Osteoblast (primary cell): ENCODE measurements around the gene TBC1D2B. TPM values are rescaled to one million over a fixed set of nuclear protein-coding genes. Genes with fewer than 3 reads are reported as not detected.

Experiments
- DNase-seq: peaks from one replicate; pipeline ENCODE4 v3.0.0; 2011; ENCODE audit warnings: low spot score, mixed read lengths; ENCODE audit not compliant: insufficient read length; ENCODE audit errors: missing footprints
- H2AFZ ChIP-seq: 2 replicates; pipeline ENCODE4 v1.6.0; 2011; ENCODE audit warnings: mild to moderate bottlenecking, low read length
- H3K27ac ChIP-seq: 2 replicates; pipeline ENCODE4 v1.5.1; 2011; ENCODE audit warnings: mild to moderate bottlenecking, low read depth, low read length, moderate library complexity
- H3K27me3 ChIP-seq: 2 replicates; pipeline ENCODE4 v1.6.0; 2012; ENCODE audit warnings: mild to moderate bottlenecking, control low read depth, inconsistent platforms, low read length, moderate library complexity; ENCODE audit not compliant: insufficient read depth
- H3K36me3 ChIP-seq: 2 replicates; pipeline ENCODE4 v1.5.1; 2011; ENCODE audit warnings: mild to moderate bottlenecking, low read length, control low read depth, moderate library complexity; ENCODE audit not compliant: insufficient read depth
- H3K4me1 ChIP-seq: 2 replicates; pipeline ENCODE4 v1.5.1; 2011; ENCODE audit warnings: mild to moderate bottlenecking, low read length, control low read depth, moderate library complexity; ENCODE audit not compliant: insufficient read depth
- H3K4me2 ChIP-seq: 2 replicates; pipeline ENCODE4 v1.6.0; 2011; ENCODE audit warnings: mild to moderate bottlenecking, low read length; ENCODE audit not compliant: insufficient read depth
- H3K4me3 ChIP-seq: fragments of 200-600 bp; sonication (generic); 3 replicates; pipeline ENCODE4 v1.5.1; 2012; ENCODE audit warnings: mild to moderate bottlenecking, low read length, inconsistent platforms; ENCODE audit not compliant: insufficient read depth
- H3K79me2 ChIP-seq: 2 replicates; pipeline ENCODE4 v1.6.0; 2012; ENCODE audit warnings: mild to moderate bottlenecking, low read length, control low read depth, inconsistent platforms; ENCODE audit not compliant: insufficient read depth
- H3K9me3 ChIP-seq: 2 replicates; pipeline ENCODE4 v1.5.1; 2011; ENCODE audit warnings: low read depth, low read length, control low read depth
- H4K20me1 ChIP-seq: 2 replicates; pipeline ENCODE4 v1.6.0; 2012; ENCODE audit warnings: mild to moderate bottlenecking, low read length, control low read depth; ENCODE audit not compliant: insufficient read depth
- total RNA-seq: library from RNA; depleted of rRNA; stranded (reverse); fragments of >200 nt; gene quantifications from 2 replicates; pipeline ENCODE4 v1.2.3, GENCODE V29; 2012
- TF ChIP-seq, protein P1 (sequence below): IDR thresholded peaks from 2 replicates; pipeline ENCODE4 v1.5.1; 2011; ENCODE audit warnings: mild to moderate bottlenecking, low read depth, low read length, moderate library complexity; ENCODE audit errors: extremely low read depth

Gene TBC1D2B
- total RNA-seq, 1 donor, result 58.3 TPM

GRCh38 chr15:78051596-78051995, 25.9 kb downstream of the TBC1D2B start:
- H3K27ac ChIP-seq, result peak overlapping the region; percentile 70
- H4K20me1 ChIP-seq, result peaks cover 11% of the 10 kb centered on the region
- H3K4me1 ChIP-seq, result peaks cover 59% of the 10 kb centered on the region
- no peak overlapping the region for H3K4me3 ChIP-seq
- no peaks in the 10 kb centered on the region for H3K27me3 ChIP-seq
- no peaks in the 10 kb centered on the region for H3K9me3 ChIP-seq
- TF ChIP-seq, protein P1, sequence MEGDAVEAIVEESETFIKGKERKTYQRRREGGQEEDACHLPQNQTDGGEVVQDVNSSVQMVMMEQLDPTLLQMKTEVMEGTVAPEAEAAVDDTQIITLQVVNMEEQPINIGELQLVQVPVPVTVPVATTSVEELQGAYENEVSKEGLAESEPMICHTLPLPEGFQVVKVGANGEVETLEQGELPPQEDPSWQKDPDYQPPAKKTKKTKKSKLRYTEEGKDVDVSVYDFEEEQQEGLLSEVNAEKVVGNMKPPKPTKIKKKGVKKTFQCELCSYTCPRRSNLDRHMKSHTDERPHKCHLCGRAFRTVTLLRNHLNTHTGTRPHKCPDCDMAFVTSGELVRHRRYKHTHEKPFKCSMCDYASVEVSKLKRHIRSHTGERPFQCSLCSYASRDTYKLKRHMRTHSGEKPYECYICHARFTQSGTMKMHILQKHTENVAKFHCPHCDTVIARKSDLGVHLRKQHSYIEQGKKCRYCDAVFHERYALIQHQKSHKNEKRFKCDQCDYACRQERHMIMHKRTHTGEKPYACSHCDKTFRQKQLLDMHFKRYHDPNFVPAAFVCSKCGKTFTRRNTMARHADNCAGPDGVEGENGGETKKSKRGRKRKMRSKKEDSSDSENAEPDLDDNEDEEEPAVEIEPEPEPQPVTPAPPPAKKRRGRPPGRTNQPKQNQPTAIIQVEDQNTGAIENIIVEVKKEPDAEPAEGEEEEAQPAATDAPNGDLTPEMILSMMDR, result no peak
- H2AFZ ChIP-seq, result no peak overlapping the region
- no peak for DNase-seq
- peaks cover 16% of the 10 kb centered on the region for H3K36me3 ChIP-seq
- no peak overlapping the region for H3K4me2 ChIP-seq
- peaks cover 67% of the 10 kb centered on the region for H3K79me2 ChIP-seq

DNA sequence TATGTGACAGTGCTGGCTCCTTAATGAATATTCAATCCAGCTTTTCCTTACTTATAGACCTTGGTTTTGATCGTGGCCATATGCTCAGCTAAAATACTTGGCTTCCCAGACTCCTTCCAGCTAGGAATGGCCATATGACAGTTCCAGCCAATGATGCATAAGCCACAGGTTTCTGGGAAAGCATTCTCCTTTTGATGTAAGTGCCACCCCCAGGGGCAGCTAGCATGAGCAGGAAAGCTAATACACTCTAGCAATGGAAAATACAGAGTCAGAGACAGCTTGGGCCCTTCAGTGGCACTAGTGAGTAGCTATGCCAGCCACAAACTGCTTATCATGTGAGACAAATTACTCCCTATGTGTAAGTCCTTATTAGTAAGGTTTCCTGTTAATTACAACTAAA, 26.7 kb downstream of the TBC1D2B start:
- TF ChIP-seq, protein P1, result no peak
- Histone ChIP-seq H3K4me3 (no peak overlapping the region), H3K27ac (peak overlapping the region; percentile 70), H2AFZ (no peak overlapping the region), H3K4me2 (no peak overlapping the region), H3K4me1 (peaks cover 52% of the 10 kb centered on the region), H4K20me1 (peaks cover 10% of the 10 kb centered on the region), H3K36me3 (peaks cover 16% of the 10 kb centered on the region), H3K27me3 (no peaks in the 10 kb centered on the region), H3K79me2 (peaks cover 62% of the 10 kb centered on the region), H3K9me3 (no peaks in the 10 kb centered on the region)
- DNase-seq, result no peak

GRCh38 chr15:78050441-78050809, 27.1 kb downstream of the TBC1D2B start:
- H3K27ac ChIP-seq, result peak overlapping the region; percentile 70
- H4K20me1 ChIP-seq, result peaks cover 7% of the 10 kb centered on the region
- no peak for DNase-seq
- peak overlapping the region; percentile 49 for H3K4me2 ChIP-seq
- H3K27me3 ChIP-seq, result no peaks in the 10 kb centered on the region
- H3K36me3 ChIP-seq, result peaks cover 16% of the 10 kb centered on the region
- TF ChIP-seq, protein P1, result no peak
- no peak overlapping the region for H2AFZ ChIP-seq
- no peak overlapping the region for H3K4me3 ChIP-seq
- H3K9me3 ChIP-seq, result no peaks in the 10 kb centered on the region
- H3K79me2 ChIP-seq, result peaks cover 59% of the 10 kb centered on the region
- H3K4me1 ChIP-seq, result peaks cover 50% of the 10 kb centered on the region

DNA sequence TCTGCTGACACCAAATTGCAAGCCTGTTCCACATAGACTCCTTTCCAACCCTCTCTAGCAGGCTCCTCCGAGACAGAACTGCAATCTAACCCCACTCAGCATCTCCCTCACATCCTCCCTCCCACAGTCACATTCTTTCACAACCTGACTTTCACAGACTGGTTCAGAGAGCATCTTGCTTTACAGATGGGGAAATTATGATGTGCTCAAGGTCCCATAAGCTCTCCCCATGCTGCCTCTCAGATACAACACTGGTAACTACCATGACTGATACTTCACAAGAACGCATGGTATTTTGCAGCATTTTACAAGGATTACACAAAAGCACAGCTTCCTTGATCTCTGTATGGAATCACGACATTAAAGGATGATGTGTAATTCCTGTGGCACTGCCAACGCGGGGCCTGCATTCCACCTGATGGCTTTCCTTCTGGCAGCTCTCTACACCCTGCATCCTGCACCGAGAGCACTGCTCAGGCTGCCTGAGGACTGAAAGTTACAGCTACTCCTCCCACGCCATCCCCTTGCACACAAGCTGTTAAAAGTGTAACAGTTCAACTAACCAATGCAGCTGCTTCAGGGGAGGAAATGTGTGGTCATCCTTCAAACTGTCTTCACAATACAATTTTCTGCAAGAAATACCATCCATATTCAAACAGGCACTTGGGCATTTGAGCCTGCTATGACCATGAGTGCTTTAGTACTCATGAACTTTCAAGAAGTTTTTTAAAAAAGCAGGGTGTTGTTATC, 27.6 kb downstream of the TBC1D2B start:
- H3K79me2 ChIP-seq, result peaks cover 55% of the 10 kb centered on the region
- peaks cover 50% of the 10 kb centered on the region for H3K4me1 ChIP-seq
- H3K4me3 ChIP-seq, result peak overlapping the region; percentile 23
- H3K27ac ChIP-seq, result peak overlapping the region; percentile 70
- peak; percentile 66 for DNase-seq
- peak overlapping the region; percentile 49 for H3K4me2 ChIP-seq
- H3K36me3 ChIP-seq, result peaks cover 20% of the 10 kb centered on the region
- TF ChIP-seq, protein P1, result no peak
- H3K9me3 ChIP-seq, result no peaks in the 10 kb centered on the region
- no peak overlapping the region for H2AFZ ChIP-seq
- no peaks in the 10 kb centered on the region for H3K27me3 ChIP-seq
- H4K20me1 ChIP-seq, result peaks cover 7% of the 10 kb centered on the region
